ENCODE results near the gene SPATA31D3. TPM values are rescaled to one million over a fixed set of nuclear protein-coding genes. Genes with fewer than 3 reads are reported as not detected.

SPATA31D3 gene
- total RNA-seq, 1 experiment from 2014 or later = not detected

DNA sequence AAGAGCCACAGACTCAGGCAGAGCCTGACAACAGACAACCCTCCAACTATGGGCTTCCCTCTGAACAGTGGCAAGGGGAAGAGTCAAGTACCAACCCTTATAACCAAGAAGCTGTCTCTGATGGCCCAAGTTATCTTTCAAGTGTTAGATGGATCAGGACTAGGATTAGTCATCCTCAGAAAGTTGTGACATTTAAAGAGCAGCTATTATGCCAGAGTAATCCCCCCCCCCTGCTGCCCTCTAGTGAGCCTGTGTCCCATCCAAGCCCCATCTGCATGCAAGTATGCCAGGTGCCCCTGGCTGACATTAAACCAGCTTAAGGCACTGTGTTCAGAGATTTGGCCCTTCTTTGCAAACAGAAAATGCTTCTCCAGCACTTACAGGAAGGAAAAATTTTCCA is 28.4 kb downstream of the SPATA31D3 start:
- no peaks in the 10 kb centered on the region for H3K9me3 ChIP-seq (ENCODE audit: control insufficient read depth, low read depth, low read length)
- no peak overlapping the region for H3K23ac ChIP-seq (ENCODE audit: insufficient read length, low read depth, low read length)
- no peak overlapping the region for H4K8ac ChIP-seq (replicated peaks; ENCODE audit: insufficient read length, low read depth, low read length)
- H3K36me3 Mint-ChIP-seq (ENCODE audit: insufficient read depth in 1 of 3, low read depth in 3 of 3) = peaks cover 0 to 4% (median 3%) of the 10 kb centered on the region in 3 experiments; a peak in 2 of 7 replicates
- no peak overlapping the region for H2BK5ac ChIP-seq (ENCODE audit: insufficient read length, low read length)
- H3K14ac ChIP-seq (ENCODE audit: insufficient read depth, low read length) = no peak overlapping the region
- peaks cover 7 to 8% of the 10 kb centered on the region in 2 experiments; a peak in 3 of 5 replicates for H3K9me3 Mint-ChIP-seq
- H2BK20ac ChIP-seq (ENCODE audit: low read depth, low read length, poor library complexity, severe bottlenecking) = no peak overlapping the region
- H3K4ac ChIP-seq (ENCODE audit: low read depth, low read length) = no peak overlapping the region
- H3K9ac ChIP-seq (ENCODE audit: extremely low read depth, insufficient read length, low read length) = no peak overlapping the region
- H4K20me1 ChIP-seq (ENCODE audit: control insufficient read depth, insufficient read depth, insufficient read length) = no peaks in the 10 kb centered on the region
- H3K56ac ChIP-seq (ENCODE audit: insufficient read length, low read depth, low read length) = no peak overlapping the region
- no peak overlapping the region for H2AK5ac ChIP-seq (ENCODE audit: insufficient read length, low read length)
- no peak overlapping the region for H4K91ac ChIP-seq (ENCODE audit: insufficient read length, low read depth, low read length)
- no peak overlapping the region for H2BK12ac ChIP-seq (ENCODE audit: insufficient read length, low read depth, low read length)
- H3K4me1 Mint-ChIP-seq = no peaks in the 10 kb centered on the region
- H3K27ac Mint-ChIP-seq = no peak overlapping the region
- no peaks in the 10 kb centered on the region for H3K79me1 ChIP-seq (ENCODE audit: insufficient read depth, low read depth, low read length, poor library complexity, severe bottlenecking)
- no peaks in the 10 kb centered on the region for H3K23me2 ChIP-seq (ENCODE audit: insufficient read length, low read depth, low read length, poor library complexity, severe bottlenecking)
- TF ChIP-seq CTCF (conservative IDR thresholded peaks at IDR 0.05) = no peak
- H3K4me1 ChIP-seq (ENCODE audit: insufficient read depth, low read length) = no peaks in the 10 kb centered on the region
- no peak overlapping the region for H2AFZ ChIP-seq (ENCODE audit: low read length)
- no peaks in the 10 kb centered on the region for H3K27me3 ChIP-seq (ENCODE audit: insufficient read depth, low read length)
- H3K4me3 Mint-ChIP-seq = no peak overlapping the region; a peak in 1 of 5 replicates
- no peaks in the 10 kb centered on the region; the same call in 1 of the 2 replicates for H3K27me3 Mint-ChIP-seq (ENCODE audit: low read depth)
- H4K5ac ChIP-seq (ENCODE audit: insufficient read length, low read depth, low read length) = no peak overlapping the region
- H2BK120ac ChIP-seq (ENCODE audit: low read depth, low read length, poor library complexity, severe bottlenecking) = no peak overlapping the region
- H3K79me2 ChIP-seq (ENCODE audit: insufficient read depth, low read length) = 0 out of 2 replicates have a peak, but pooled peaks cover 2% of the 10 kb centered on the region
- H3K4me2 ChIP-seq (ENCODE audit: insufficient read depth, insufficient read length, low read length) = no peak overlapping the region
- no peak overlapping the region for H3K27ac ChIP-seq (ENCODE audit: insufficient read length, low read depth, low read length)
- DNase-seq = no peak
- no peak overlapping the region for H3T11ph ChIP-seq (ENCODE audit: low read length)
- no peak overlapping the region for H3K18ac ChIP-seq (ENCODE audit: insufficient read length, low read depth, low read length)
- H2BK15ac ChIP-seq (ENCODE audit: low read depth, low read length) = no peak overlapping the region

Data from H9 (cell line).